HG03175 (cell line): ENCODE measurements around the gene FAM83F.

ENCODE experiments used
- ATAC-seq: cut with Tn5 transposase; IDR thresholded peaks from one replicate; pipeline ENCODE4 v1.9.1; 2021; ENCODE audit warnings: mild to moderate bottlenecking, moderate library complexity; ENCODE audit not compliant: unreplicated experiment

The FAM83F gene

DNA sequence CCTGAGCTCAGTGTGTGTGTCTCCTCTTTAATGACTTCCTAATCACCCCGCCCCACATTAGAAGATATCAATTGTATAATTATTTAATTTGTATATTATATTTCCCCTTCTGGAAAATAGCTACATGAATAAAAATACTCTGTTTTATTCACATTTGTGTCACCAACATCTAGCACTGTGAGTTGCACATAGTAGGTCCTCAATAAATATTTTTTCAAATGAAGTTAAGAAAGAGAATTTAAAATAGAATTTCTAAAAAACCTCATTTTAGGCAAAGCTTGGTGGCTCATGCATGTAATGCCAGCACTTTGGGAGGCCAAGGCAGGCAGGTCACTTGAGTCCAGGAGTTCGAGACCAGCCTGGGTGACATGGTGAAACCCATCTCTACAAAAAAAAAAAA lies 59.7 kb downstream of the FAM83F start:
- no peak for ATAC-seq

GRCh38 chr22:40055143-40055883 lies 60.6 kb downstream of the FAM83F start:
- ATAC-seq: peak; percentile 90

DNA sequence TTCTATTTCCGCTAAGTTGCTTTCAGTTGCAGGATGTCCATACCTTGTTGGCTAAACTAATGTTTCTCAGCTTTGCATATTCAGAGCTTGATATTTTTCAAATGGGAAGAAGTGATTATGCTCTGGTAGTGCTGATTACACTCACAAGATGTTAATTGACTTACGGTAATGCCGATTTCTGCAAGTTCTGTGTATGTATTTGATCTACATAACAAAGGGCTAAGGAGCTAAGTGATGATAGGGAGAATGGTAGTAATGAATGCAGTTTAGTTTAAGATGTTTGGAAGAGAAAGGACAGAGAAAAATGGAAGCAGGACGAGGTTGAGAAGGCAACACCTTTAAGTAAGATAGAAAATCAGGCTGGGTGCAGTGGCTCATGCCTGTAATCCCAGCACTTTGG lies 61.4 kb downstream of the FAM83F start:
- no peak for ATAC-seq

DNA sequence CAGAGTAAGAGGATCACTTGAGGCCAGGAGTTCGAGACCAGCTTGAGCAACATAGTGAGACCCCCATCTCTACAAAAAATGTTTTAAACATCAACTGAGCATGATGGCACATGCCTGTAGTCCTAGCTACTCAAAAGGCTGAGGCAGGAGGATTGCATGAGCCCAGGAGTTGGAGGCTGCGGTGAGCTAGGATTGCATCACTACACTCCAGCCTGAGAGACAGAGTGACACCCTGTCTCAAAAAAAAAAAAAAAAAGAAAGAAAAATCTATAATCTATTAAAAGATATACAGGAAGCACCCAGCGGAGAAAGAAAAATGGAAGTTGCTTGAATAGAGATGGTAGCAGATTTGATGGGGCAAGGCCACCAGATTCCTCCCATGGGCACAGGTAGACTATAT lies 61.8 kb downstream of the FAM83F start:
- ATAC-seq: no peak

GRCh38 chr22:40057652-40058051 lies 62.9 kb downstream of the FAM83F start:
- ATAC-seq: no peak

DNA sequence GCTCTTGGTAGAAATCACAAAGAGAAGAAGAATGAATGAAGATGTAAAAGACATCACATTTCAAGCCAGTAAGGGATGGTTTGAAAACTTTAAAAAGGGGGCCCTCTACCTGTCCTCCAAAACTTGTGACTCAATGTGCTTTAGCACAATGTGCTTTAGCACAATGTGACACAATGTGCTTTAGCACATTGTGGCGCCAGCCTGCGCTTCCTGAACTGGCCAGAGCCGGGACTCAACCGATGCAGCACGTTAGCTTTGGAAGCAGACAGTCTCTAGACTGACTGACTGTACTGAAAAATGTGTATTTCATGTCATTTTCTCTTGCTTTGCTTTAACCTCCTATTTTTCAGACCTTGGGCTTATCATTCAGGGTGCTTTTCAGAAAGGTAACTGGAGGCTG lies 63.5 kb downstream of the FAM83F start:
- no peak for ATAC-seq

DNA sequence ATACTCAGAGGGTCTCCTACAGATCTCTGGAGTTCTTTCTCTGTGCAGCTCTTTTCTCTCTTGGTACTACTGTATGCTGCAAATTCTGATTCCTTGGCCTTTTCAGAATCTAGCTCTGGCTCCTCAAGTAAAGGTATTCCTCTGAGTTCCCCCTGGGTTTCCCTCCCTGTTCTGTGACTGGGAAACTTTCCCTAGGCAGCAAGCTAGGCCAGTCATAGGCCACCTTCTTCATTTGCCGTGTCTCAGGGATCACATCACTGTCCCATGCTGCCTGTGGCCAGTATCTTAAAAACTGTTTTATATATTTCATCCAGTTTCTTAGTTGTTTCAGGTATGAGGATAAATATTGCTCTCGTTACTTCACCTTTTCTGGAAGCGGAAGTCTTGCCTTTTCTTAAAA lies 71.2 kb downstream of the FAM83F start:
- no peak for ATAC-seq

DNA sequence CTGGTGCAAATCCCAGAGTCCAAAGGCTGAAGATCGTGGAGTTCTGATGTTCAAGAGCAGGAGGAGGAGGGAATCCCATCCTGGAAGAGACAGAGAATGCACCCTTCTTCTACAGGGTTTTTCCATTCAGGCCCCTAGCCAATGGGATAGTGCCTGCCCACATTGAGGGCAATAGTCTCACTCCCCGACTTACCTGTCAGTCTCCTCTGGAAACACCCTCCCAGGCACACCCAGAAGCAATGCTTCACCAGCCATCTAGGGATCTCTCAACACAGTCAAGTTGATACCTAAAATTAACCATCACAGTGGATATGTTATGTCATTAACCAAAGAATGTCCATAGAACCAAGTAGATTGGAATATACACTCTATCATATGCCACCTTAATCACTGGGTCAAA lies 72.9 kb downstream of the FAM83F start:
- no peak for ATAC-seq

GRCh38 chr22:40070701-40071100 lies 75.9 kb downstream of the FAM83F start:
- no peak for ATAC-seq

GRCh38 chr22:40071720-40072119 lies 77.0 kb downstream of the FAM83F start:
- ATAC-seq: no peak

- ATAC-seq: no peak
Measured at GRCh38 chr22:40076702-40077645, 82.2 kb downstream of the FAM83F start.

GRCh38 chr22:40077646-40078016 lies 82.9 kb downstream of the FAM83F start:
- no peak for ATAC-seq

DNA sequence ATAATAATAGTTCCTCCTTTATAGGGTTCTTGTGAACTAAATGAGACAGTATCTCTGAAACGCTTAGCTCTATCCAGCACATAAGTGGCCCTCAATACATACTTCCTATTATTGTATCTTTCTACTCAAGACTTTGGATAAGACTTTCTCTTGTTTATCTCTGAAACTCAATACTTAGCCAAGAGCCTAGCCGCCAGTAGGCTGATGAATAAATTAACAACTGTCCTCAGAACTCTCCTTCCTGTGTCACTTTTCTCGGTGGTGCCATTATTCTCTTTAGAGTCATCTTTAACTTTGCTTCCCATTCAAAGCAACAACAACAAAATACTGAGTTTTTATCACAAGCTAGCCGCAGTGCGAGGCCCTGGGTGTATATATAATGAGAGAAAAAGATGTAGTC lies 86.9 kb downstream of the FAM83F start:
- ATAC-seq: no peak

GRCh38 chr22:40082184-40082583 lies 87.4 kb downstream of the FAM83F start:
- no peak for ATAC-seq

- ATAC-seq: no peak
Measured at GRCh38 chr22:40083794-40084193, 89.0 kb downstream of the FAM83F start.

GRCh38 chr22:40084246-40084645 lies 89.5 kb downstream of the FAM83F start:
- ATAC-seq: no peak

GRCh38 chr22:40088818-40089217 lies 94.1 kb downstream of the FAM83F start:
- no peak for ATAC-seq
